HCT116 (cell line): ENCODE results near the gene SPIRE1. TPM values are rescaled to one million over a fixed set of nuclear protein-coding genes. Genes with fewer than 3 reads are reported as not detected.

ENCODE experiments used
- ATAC-seq: fragments of 200-7000 bp; cut with Tn5 transposase; 2 replicates; pipeline ENCODE4 v1.9.1; 2020; ENCODE audit warnings: mild to moderate bottlenecking, moderate library complexity
- BruUV-seq: library from RNA; stranded (reverse); fragments of 400-500 nt; replicated peaks from 2 replicates; lab custom pipeline; 2021; lab: Mats Ljungman, UMichigan
- CTCF ChIA-PET: fragments of 300-600 bp; sonication (Branson Sonifier 250); formaldehyde crosslinking; loops from one replicate; lab custom pipeline; 2021; ENCODE audit warnings: antibody characterized with exemption; lab: Charles Lee
- POLR2A ChIA-PET: fragments of 300-600, 350-600 bp; sonication (Branson Sonifier 250); formaldehyde crosslinking; loops from one replicate; lab custom pipeline; 2021; ENCODE audit warnings: antibody characterized with exemption; lab: Charles Lee
- RAD21 ChIA-PET, 2 experiments: fragments of 300-600 bp; sonication (Branson Sonifier 250); formaldehyde crosslinking; loops; one replicate each; lab custom pipeline; 2023; ENCODE audit warnings: low total read pairs in 2 of 2; ENCODE audit not compliant: uncharacterized antibody in 2 of 2, unreplicated experiment in 2 of 2, low non-redundant PET in 1 of 2; lab: Charles Lee
- DNase-seq: peaks from one replicate; pipeline ENCODE4 v3.0.0-alpha.2; 2010; ENCODE audit warnings: low read depth, low spot score
- H2AFZ ChIP-seq: fragments of 200-600 bp; shearing (Covaris generic), sonication (generic); 2 replicates; pipeline ENCODE4 v1.6.1; 2017; ENCODE audit warnings: low read depth, mixed run types, mixed read lengths, antibody characterized with exemption, low read length; ENCODE audit not compliant: poor library complexity, severe bottlenecking
- H3K27ac ChIP-seq: 2 replicates; pipeline ENCODE4 v1.5.1; 2012; ENCODE audit warnings: low read depth, low read length
- H3K27me3 ChIP-seq: fragments of 200-600 bp; sonication (generic); 2 replicates; pipeline ENCODE4 v1.6.1; 2016; ENCODE audit warnings: mixed run types, low read length, mixed read lengths; ENCODE audit not compliant: insufficient read depth
- H3K36me3 ChIP-seq, 2 experiments: fragments of 200-500 bp in 1 of 2; fragments of 200-600 bp in 1 of 2; sonication (Bioruptor generic) in 1 of 2; sonication (generic) in 1 of 2; 2 replicates each; pipeline versions ENCODE4 v1.5.1 to v1.6.1; 2014 to 2016; ENCODE audit warnings: low read length in 2 of 2, inconsistent platforms in 1 of 2, mixed read lengths in 1 of 2, mixed run types in 1 of 2; ENCODE audit not compliant: insufficient read depth in 2 of 2, control insufficient read depth in 1 of 2
- H3K4me1 ChIP-seq, 2 experiments: fragments of 200-600 bp in 1 of 2; sonication (generic) in 1 of 2; 2 replicates each; pipeline versions ENCODE4 v1.5.1 to v1.6.1; 2012 to 2017; ENCODE audit warnings: low read length in 2 of 2, inconsistent platforms in 1 of 2, mild to moderate bottlenecking in 1 of 2, mixed read lengths in 1 of 2, mixed run types in 1 of 2, moderate library complexity in 1 of 2; ENCODE audit not compliant: insufficient read depth in 2 of 2, control insufficient read depth in 1 of 2
- H3K4me2 ChIP-seq: fragments of 200-600 bp; sonication (generic); 2 replicates; pipeline ENCODE4 v1.6.1; 2017; ENCODE audit warnings: mixed run types, low read length, mixed read lengths
- H3K4me3 ChIP-seq, 2 experiments: fragments of 200-600 bp in 1 of 2; sonication (generic) in 1 of 2; replicated peaks in 1 of 2; 2 replicates each; pipeline ENCODE4 v1.5.1; 2011 to 2016; ENCODE audit warnings: low read length in 2 of 2, control low read depth in 1 of 2, low read depth in 1 of 2, mild to moderate bottlenecking in 1 of 2, mixed read lengths in 1 of 2, mixed run types in 1 of 2
- H3K79me2 ChIP-seq: fragments of 200-600 bp; sonication (generic); 2 replicates; pipeline ENCODE4 v1.6.1; 2017; ENCODE audit warnings: mild to moderate bottlenecking, mixed run types, low read length, moderate library complexity, mixed read lengths; ENCODE audit not compliant: insufficient read depth
- H3K9ac ChIP-seq: fragments of 200-600 bp; sonication (generic); 2 replicates; pipeline ENCODE4 v1.6.1; 2016; ENCODE audit warnings: low read length, mixed read lengths
- H3K9me2 ChIP-seq: fragments of 200-600 bp; sonication (generic), shearing (Covaris generic); 2 replicates; pipeline ENCODE4 v1.6.1; 2017; ENCODE audit warnings: mixed run types, mild to moderate bottlenecking, moderate library complexity; ENCODE audit not compliant: insufficient read depth
- H3K9me3 ChIP-seq, 2 experiments: fragments of 200-500 bp in 1 of 2; fragments of 200-600 bp in 1 of 2; sonication (Bioruptor generic) in 1 of 2; sonication (generic) in 1 of 2; 2 replicates each; pipeline ENCODE4 v1.6.1; 2014 to 2017; ENCODE audit warnings: low read length in 2 of 2, mixed read lengths in 2 of 2, inconsistent platforms in 1 of 2, low read depth in 1 of 2, mild to moderate bottlenecking in 1 of 2, mixed run types in 1 of 2, moderate library complexity in 1 of 2; ENCODE audit not compliant: control insufficient read depth in 1 of 2, insufficient read depth in 1 of 2
- H4K20me1 ChIP-seq: fragments of 200-600 bp; sonication (generic), shearing (Covaris generic); 2 replicates; pipeline ENCODE4 v1.6.1; 2017; ENCODE audit warnings: mixed run types, mild to moderate bottlenecking, moderate library complexity; ENCODE audit not compliant: insufficient read depth
- CBX3 ChIP-seq: IDR thresholded peaks from 2 replicates; pipeline ENCODE4 v1.6.1; 2012; ENCODE audit warnings: low read depth
- EZH2phosphoT487 ChIP-seq: fragments of 200-600 bp; IDR thresholded peaks from 2 replicates; pipeline ENCODE4 v1.6.1; 2018; ENCODE audit warnings: antibody characterized with exemption, borderline replicate concordance
- MAX ChIP-seq: IDR thresholded peaks from 2 replicates; pipeline ENCODE4 v1.6.1; 2012
- POLR2A ChIP-seq: IDR thresholded peaks from 2 replicates; pipeline ENCODE4 v1.7.0; 2011; ENCODE audit warnings: borderline replicate concordance; ENCODE audit not compliant: insufficient read depth, insufficient read length; ENCODE audit errors: extremely low read depth
- POLR2AphosphoS5 ChIP-seq: IDR thresholded peaks from 2 replicates; pipeline ENCODE4 v1.6.1; 2011; ENCODE audit warnings: mild to moderate bottlenecking, low read depth, low read length, moderate library complexity
- REST ChIP-seq: IDR thresholded peaks from 2 replicates; pipeline ENCODE4 v1.6.1; 2012; ENCODE audit warnings: low read depth
- YY1 ChIP-seq: IDR thresholded peaks from 2 replicates; pipeline ENCODE4 v1.6.1; 2011; ENCODE audit warnings: low read length, low read depth, moderate library complexity, mild to moderate bottlenecking; ENCODE audit not compliant: insufficient replicate concordance; ENCODE audit errors: extremely low read depth
- ZNF274 ChIP-seq: fragments of 200-500 bp; sonication (Bioruptor generic); IDR thresholded peaks from 2 replicates; pipeline ENCODE4 v1.6.1; 2014; ENCODE audit warnings: mild to moderate bottlenecking, low read depth, low read length, inconsistent platforms
- intact Hi-C: fragments of 100-400 bp; cut with micrococcal nuclease; formaldehyde crosslinking; loops from 2 replicates; pipeline ENCODE4 v1.10.0; 2022
- total RNA-seq: library from RNA; stranded (reverse); gene quantifications from one replicate; pipeline ENCODE4 v1.2.1, GENCODE V29; 2021; ENCODE audit not compliant: unreplicated experiment
- TF ChIP-seq, protein P1 (sequence below): IDR thresholded peaks from 2 replicates; pipeline ENCODE4 v1.6.1; 2012

Gene SPIRE1
- total RNA-seq, 1 experiment from 2014 or later: 26.6 TPM

DNA sequence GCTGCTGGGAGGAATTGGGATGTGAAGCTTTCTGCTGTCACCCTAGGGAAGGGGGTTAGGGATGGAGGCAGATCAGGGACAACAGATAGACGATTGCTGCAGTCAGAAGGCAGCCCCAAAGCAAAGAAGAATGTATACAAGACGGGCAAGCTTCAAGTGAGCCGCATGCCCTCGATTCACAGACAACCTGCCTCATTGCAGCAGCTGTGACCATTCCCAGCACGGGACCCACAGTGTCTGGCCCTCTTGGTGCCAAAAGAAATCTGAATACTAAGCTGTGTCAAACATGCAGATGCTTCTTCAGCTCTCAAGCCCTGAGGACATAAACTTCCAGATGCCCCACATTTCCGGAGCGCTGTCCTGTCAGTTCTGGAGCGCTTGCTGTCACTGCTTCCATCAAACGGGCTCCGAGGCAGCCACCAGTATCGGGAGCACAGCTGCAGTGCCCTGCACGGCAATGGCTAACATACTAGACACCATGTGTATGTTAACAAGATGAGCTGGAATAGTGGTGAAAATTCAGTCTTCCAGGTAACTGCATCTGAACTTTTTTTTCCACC lies 216.4 kb downstream of the SPIRE1 start:
- Histone ChIP-seq H3K4me2 (no peak overlapping the region), H3K9me3 (no peaks in the 10 kb centered on the region; a peak in 1 of 4 replicates), H3K36me3 (no peaks in the 10 kb centered on the region), H3K4me1 (no peaks in the 10 kb centered on the region), H3K27ac (no peak overlapping the region), H3K4me3 (no peak overlapping the region), H2AFZ (no peak overlapping the region), H3K79me2 (no peaks in the 10 kb centered on the region), H3K9ac (no peak overlapping the region), H3K27me3 (no peaks in the 10 kb centered on the region), H4K20me1 (no peaks in the 10 kb centered on the region), H3K9me2 (no peaks in the 10 kb centered on the region)
- intact Hi-C loops: no loop called here
- POLR2A ChIA-PET: interaction anchor here (0.7 to 0.9 kb wide), 2 partner anchors 19 to 71 kb away, joined by 3 to 4 read pairs; no protein-coding TSS in a partner anchor
- CTCF ChIA-PET: no interaction called here
- no peak for DNase-seq
- TF ChIP-seq YY1: no peak
- TF ChIP-seq REST: no peak
- no peak for TF ChIP-seq POLR2A
- TF ChIP-seq ZNF274: no peak
- no peak for TF ChIP-seq MAX
- TF ChIP-seq POLR2AphosphoS5: no peak
- TF ChIP-seq, protein P1, sequence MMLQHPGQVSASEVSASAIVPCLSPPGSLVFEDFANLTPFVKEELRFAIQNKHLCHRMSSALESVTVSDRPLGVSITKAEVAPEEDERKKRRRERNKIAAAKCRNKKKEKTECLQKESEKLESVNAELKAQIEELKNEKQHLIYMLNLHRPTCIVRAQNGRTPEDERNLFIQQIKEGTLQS: no peak
- TF ChIP-seq CBX3: no peak
- TF ChIP-seq EZH2phosphoT487: no peak
- BruUV-seq: no TSS peak
- no peak for ATAC-seq
- RAD21 ChIA-PET: no interaction called here
